Upper lobe of left lung (tissue), 6 donors: ENCODE results near the gene CDH13. TPM values are rescaled to one million over a fixed set of nuclear protein-coding genes. Genes with fewer than 3 reads are reported as not detected.

Experiments used
- ATAC-seq, 2 donors: fragments of 200-7000 bp; cut with Tn5 transposase; one replicate each; pipeline ENCODE4 v1.9.1; 2022; ENCODE audit warnings: mild to moderate bottlenecking in 2 of 2, moderate library complexity in 2 of 2; ENCODE audit not compliant: low FRiP score in 2 of 2
- DNase-seq, 2 donors: peaks; one replicate each; pipeline ENCODE4 v3.0.0-alpha.2; 2019 to 2020
- H3K27ac ChIP-seq, 4 donors: fragments of 200-600 bp; sonication (generic); one replicate each; pipeline ENCODE4 v1.5.1; 2016 to 2019
- H3K27me3 ChIP-seq, 4 donors: fragments of 200-600 bp; sonication (generic); one replicate each; pipeline ENCODE4 v1.5.1; 2017 to 2019
- H3K36me3 ChIP-seq, 4 donors: fragments of 200-600 bp; sonication (generic); one replicate each; pipeline ENCODE4 v1.5.1; 2016 to 2019
- H3K4me1 ChIP-seq, 4 donors: fragments of 200-600 bp; sonication (generic); one replicate each; pipeline ENCODE4 v1.5.1; 2018 to 2019
- H3K4me3 ChIP-seq, 4 donors: fragments of 200-600 bp; sonication (generic); one replicate each; pipeline ENCODE4 v1.5.1; 2017 to 2019; ENCODE audit warnings: mild to moderate bottlenecking in 2 of 4, moderate library complexity in 1 of 4
- H3K9me3 ChIP-seq, 4 donors: fragments of 200-600 bp; sonication (generic); one replicate each; pipeline ENCODE4 v1.5.1; 2018 to 2019
- CTCF ChIP-seq, 6 experiments: fragments of 450-650 bp in 4 of 6; fragments of 200-600 bp in 2 of 6; sonication (generic) in 2 of 6; IDR thresholded peaks; one replicate each; pipeline ENCODE4 v1.5.1; 2016 to 2019; ENCODE audit warnings: antibody characterized with exemption in 6 of 6
- EP300 ChIP-seq, 4 donors: sonication (generic); formaldehyde crosslinking; IDR thresholded peaks; one replicate each; pipeline ENCODE4 v1.5.1; 2017; ENCODE audit warnings: antibody characterized with exemption in 4 of 4, control low read depth in 2 of 4
- POLR2A ChIP-seq, 4 donors: fragments of 450-650 bp; IDR thresholded peaks; one replicate each; pipeline ENCODE4 v1.5.1; 2016 to 2017; ENCODE audit warnings: antibody characterized with exemption in 4 of 4, mild to moderate bottlenecking in 2 of 4
- POLR2AphosphoS5 ChIP-seq, 2 donors: sonication (generic); formaldehyde crosslinking; IDR thresholded peaks; one replicate each; pipeline ENCODE4 v1.5.1; 2017; ENCODE audit warnings: antibody characterized with exemption in 2 of 2
- WGBS, 2 donors: methylation state at CpG; one replicate each; pipeline ENCODE4 v1.1.5; 2017 to 2018; 5-methylcytosine and 5-hydroxymethylcytosine counted together
- total RNA-seq, 6 donors: library from RNA; depleted of rRNA in 4 of 6; stranded (reverse); fragments of >200 nt in 4 of 6; gene quantifications; one replicate each; pipeline versions ENCODE4 v1.1.0 to v1.2.1, GENCODE V29; 2016 to 2021
- donor health status: DM: no; HTN: no; CAD: no; lungs with moderate emphysema.
- donor health status: DM: no; HTN: yes; CAD: no; lungs with severe emphysema.

The CDH13 gene
- total RNA-seq, 6 donors from 2014 or later: 11.3 to 39.8 (median 19.9) TPM

GRCh38 chr16:82876951-82877350 is 250.2 kb downstream of the CDH13 start:
- Histone ChIP-seq H3K4me1 (no peaks in the 10 kb centered on the region), H3K9me3 (peaks cover 0 to under 1% (median 0%) of the 10 kb centered on the region in 4 donors), H3K36me3 (no peaks in the 10 kb centered on the region), H3K27ac (no peak overlapping the region), H3K27me3 (no peaks in the 10 kb centered on the region), H3K4me3 (no peak overlapping the region)
- DNase-seq (no peak), ATAC-seq (no peak)
- no peak for TF ChIP-seq POLR2A (IDR thresholded peaks at IDR 0.05)
- TF ChIP-seq CTCF (IDR thresholded peaks at IDR 0.05): no peak
- no peak for TF ChIP-seq EP300 (IDR thresholded peaks at IDR 0.05)
- TF ChIP-seq POLR2AphosphoS5 (IDR thresholded peaks at IDR 0.05): no peak

GRCh38 chr16:82878466-82878865 is 251.7 kb downstream of the CDH13 start:
- TF ChIP-seq POLR2A (IDR thresholded peaks at IDR 0.05) (no peak), POLR2AphosphoS5 (IDR thresholded peaks at IDR 0.05) (no peak), CTCF (IDR thresholded peaks at IDR 0.05) (no peak), EP300 (IDR thresholded peaks at IDR 0.05) (no peak)
- WGBS, 2 donors: 68 to 70% methylated on average over 5 of the region's 5 CpGs

GRCh38 chr16:82880346-82880745 is 253.6 kb downstream of the CDH13 start:
- no peaks in the 10 kb centered on the region for H3K27me3 ChIP-seq
- no peaks in the 10 kb centered on the region for H3K4me1 ChIP-seq
- H3K4me3 ChIP-seq: no peak overlapping the region
- WGBS, 2 donors: 89 to 93% methylated on average over 4 of the region's 4 CpGs
- H3K9me3 ChIP-seq: no peaks in the 10 kb centered on the region
- no peak for DNase-seq
- no peak overlapping the region for H3K27ac ChIP-seq
- ATAC-seq: no peak
- TF ChIP-seq EP300 (IDR thresholded peaks at IDR 0.05) (no peak), CTCF (IDR thresholded peaks at IDR 0.05) (no peak), POLR2AphosphoS5 (IDR thresholded peaks at IDR 0.05) (no peak), POLR2A (IDR thresholded peaks at IDR 0.05) (no peak)
- no peaks in the 10 kb centered on the region for H3K36me3 ChIP-seq

More at GRCh38 chr16:82878466-82878865, 251.7 kb downstream of the CDH13 start:
- Histone ChIP-seq H3K4me3 (no peak overlapping the region), H3K27ac (no peak overlapping the region), H3K36me3 (no peaks in the 10 kb centered on the region), H3K4me1 (no peaks in the 10 kb centered on the region), H3K9me3 (no peaks in the 10 kb centered on the region), H3K27me3 (no peaks in the 10 kb centered on the region)
- DNase-seq (no peak), ATAC-seq (no peak)

- no peak for ATAC-seq
- H3K27ac ChIP-seq: no peak overlapping the region
- no peaks in the 10 kb centered on the region for H3K27me3 ChIP-seq
- H3K36me3 ChIP-seq: no peaks in the 10 kb centered on the region
- TF ChIP-seq POLR2A (IDR thresholded peaks at IDR 0.05): no peak
- no peak for TF ChIP-seq EP300 (IDR thresholded peaks at IDR 0.05)
- TF ChIP-seq CTCF (IDR thresholded peaks at IDR 0.05): no peak
- no peak for TF ChIP-seq POLR2AphosphoS5 (IDR thresholded peaks at IDR 0.05)
- H3K4me3 ChIP-seq: no peak overlapping the region
- no peaks in the 10 kb centered on the region for H3K4me1 ChIP-seq
- WGBS, 2 donors: 89 to 99% methylated on average over 3 of the region's 3 CpGs
- DNase-seq: no peak
- H3K9me3 ChIP-seq: no peaks in the 10 kb centered on the region
Measured at GRCh38 chr16:82881516-82881915, 254.7 kb downstream of the CDH13 start.

- DNase-seq (peak in 1 of 2 donors; percentile 17), ATAC-seq (no peak)
- no peaks in the 10 kb centered on the region for H3K9me3 ChIP-seq
- no peaks in the 10 kb centered on the region for H3K4me1 ChIP-seq
- H3K27ac ChIP-seq: no peak overlapping the region
- no peaks in the 10 kb centered on the region for H3K36me3 ChIP-seq
- no peak overlapping the region for H3K4me3 ChIP-seq
- no peaks in the 10 kb centered on the region for H3K27me3 ChIP-seq
- TF ChIP-seq CTCF (IDR thresholded peaks at IDR 0.05) (no peak), POLR2A (IDR thresholded peaks at IDR 0.05) (no peak), EP300 (IDR thresholded peaks at IDR 0.05) (no peak), POLR2AphosphoS5 (IDR thresholded peaks at IDR 0.05) (no peak)
- WGBS, 2 donors: 94 to 95% methylated on average over 6 of the region's 6 CpGs
Measured at GRCh38 chr16:82882226-82882625, 255.5 kb downstream of the CDH13 start.
